Endodermal cell (in vitro differentiated cells): ENCODE measurements around the gene MARCHF3. TPM values are rescaled to one million over a fixed set of nuclear protein-coding genes. Genes with fewer than 3 reads are reported as not detected.

ENCODE experiments used
- DNase-seq: peaks from one replicate; pipeline ENCODE4 v3.0.0-alpha.2; 2017
- H3K27ac ChIP-seq: 2 replicates; pipeline ENCODE4 v1.5.1; 2013; ENCODE audit warnings: mild to moderate bottlenecking, low read depth, low read length, moderate library complexity
- H3K27me3 ChIP-seq: 2 replicates; pipeline ENCODE4 v1.6.1; 2013; ENCODE audit warnings: mild to moderate bottlenecking, low read length, moderate library complexity; ENCODE audit not compliant: insufficient read depth, control insufficient read depth, poor library complexity, severe bottlenecking
- H3K36me3 ChIP-seq: 2 replicates; pipeline ENCODE4 v1.7.0; 2013; ENCODE audit warnings: mild to moderate bottlenecking, low read length, moderate library complexity; ENCODE audit not compliant: control insufficient read depth, insufficient read depth
- H3K4me1 ChIP-seq: one replicate; pipeline ENCODE4 v1.7.0; 2013; ENCODE audit warnings: low read length; ENCODE audit not compliant: control insufficient read depth, insufficient read depth
- H3K4me3 ChIP-seq: 2 replicates; pipeline ENCODE4 v1.5.1; 2013; ENCODE audit warnings: mild to moderate bottlenecking, low read length, moderate library complexity
- H3K9ac ChIP-seq: 2 replicates; pipeline ENCODE4 v1.6.1; 2013; ENCODE audit warnings: mild to moderate bottlenecking, low read length, moderate library complexity; ENCODE audit not compliant: poor library complexity, severe bottlenecking; ENCODE audit errors: extremely low read depth
- H3K9me3 ChIP-seq: 2 replicates; pipeline ENCODE4 v1.6.1; 2013; ENCODE audit warnings: mild to moderate bottlenecking, low read length, moderate library complexity; ENCODE audit not compliant: control insufficient read depth
- H3K27ac Mint-ChIP-seq: 2 replicates; pipeline ENCODE4 v1.8.0; 2020; ENCODE audit warnings: mixed read lengths
- H3K27me3 Mint-ChIP-seq: 2 replicates; pipeline ENCODE4 v1.8.0; 2021; ENCODE audit warnings: mild to moderate bottlenecking, mixed read lengths; ENCODE audit not compliant: insufficient read depth
- H3K36me3 Mint-ChIP-seq: 2 replicates; pipeline ENCODE4 v1.8.0; 2020; ENCODE audit warnings: low read depth, mixed read lengths
- H3K4me1 Mint-ChIP-seq: 2 replicates; pipeline ENCODE4 v1.8.0; 2020; ENCODE audit warnings: mixed read lengths
- H3K4me3 Mint-ChIP-seq: 2 replicates; pipeline ENCODE4 v1.8.0; 2020; ENCODE audit warnings: mild to moderate bottlenecking, moderate library complexity, mixed read lengths
- H3K9me3 Mint-ChIP-seq: 2 replicates; pipeline ENCODE4 v1.8.0; 2020; ENCODE audit warnings: mild to moderate bottlenecking, mixed read lengths
- WGBS, 2 experiments: methylation state at CpG; one replicate each; pipeline versions ENCODE4 v1.1.5 to v1.1.7; 2013; ENCODE audit warnings: missing lambda C conversion rate in 2 of 2, mixed read lengths in 1 of 2; ENCODE audit not compliant: insufficient coverage in 1 of 2, insufficient read length in 1 of 2; 5-methylcytosine and 5-hydroxymethylcytosine counted together
- total RNA-seq, 2 donors: library from RNA; stranded (reverse); fragmentation: NEBNext Ultra II Directional in 1 of 2; extraction: Animal tissue kit (Norgen Biotek cat#: 25700) in 1 of 2; gene quantifications; 2 replicates in 1 of 2; 3 replicates in 1 of 2; pipeline ENCODE4 v1.2.1, GENCODE V29; 2021
- TF ChIP-seq, protein P1 (sequence below): fragments of 200-600 bp; sonication (generic); conservative IDR thresholded peaks from 2 replicates; pipeline ENCODE4 v1.5.0; 2021; ENCODE audit warnings: antibody characterized with exemption, mild to moderate bottlenecking

The MARCHF3 gene
- total RNA-seq, 2 donors from 2014 or later: 4.4 to 11.3 TPM

DNA sequence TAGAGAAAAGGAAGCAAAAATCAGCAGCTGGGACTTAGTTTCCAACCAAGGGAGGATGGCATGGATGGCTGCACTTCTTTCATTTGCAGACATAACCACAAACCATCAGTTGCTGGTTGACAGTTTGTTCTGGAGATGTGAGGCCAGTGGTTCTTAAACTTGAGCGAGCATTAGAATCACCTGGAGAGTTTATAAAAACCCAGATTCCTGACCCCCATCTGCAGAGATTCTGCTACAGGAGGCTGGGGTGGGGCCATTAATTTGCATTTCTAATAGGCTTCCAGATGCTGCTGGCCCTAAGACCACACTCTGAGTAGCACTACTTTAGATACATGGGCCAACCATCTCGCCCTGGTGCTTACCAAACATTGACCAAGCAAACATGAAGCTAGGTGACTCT lies 60.8 kb downstream of the MARCHF3 start:
- no peak for DNase-seq
- Histone ChIP-seq H3K4me3 (no peak overlapping the region), H3K27ac (no peak overlapping the region), H3K4me1 (no peaks in the 10 kb centered on the region), H3K9ac (no peak overlapping the region), H3K9me3 (no peaks in the 10 kb centered on the region), H3K27me3 (no peaks in the 10 kb centered on the region), H3K36me3 (peaks cover 23% of the 10 kb centered on the region)
- no peaks in the 10 kb centered on the region for H3K36me3 Mint-ChIP-seq
- WGBS, 2 experiments: 92% methylated on average over 2 of the region's 2 CpGs; no CpG with 5 or more reads in 1 of the 2 experiments
- TF ChIP-seq, protein P1, sequence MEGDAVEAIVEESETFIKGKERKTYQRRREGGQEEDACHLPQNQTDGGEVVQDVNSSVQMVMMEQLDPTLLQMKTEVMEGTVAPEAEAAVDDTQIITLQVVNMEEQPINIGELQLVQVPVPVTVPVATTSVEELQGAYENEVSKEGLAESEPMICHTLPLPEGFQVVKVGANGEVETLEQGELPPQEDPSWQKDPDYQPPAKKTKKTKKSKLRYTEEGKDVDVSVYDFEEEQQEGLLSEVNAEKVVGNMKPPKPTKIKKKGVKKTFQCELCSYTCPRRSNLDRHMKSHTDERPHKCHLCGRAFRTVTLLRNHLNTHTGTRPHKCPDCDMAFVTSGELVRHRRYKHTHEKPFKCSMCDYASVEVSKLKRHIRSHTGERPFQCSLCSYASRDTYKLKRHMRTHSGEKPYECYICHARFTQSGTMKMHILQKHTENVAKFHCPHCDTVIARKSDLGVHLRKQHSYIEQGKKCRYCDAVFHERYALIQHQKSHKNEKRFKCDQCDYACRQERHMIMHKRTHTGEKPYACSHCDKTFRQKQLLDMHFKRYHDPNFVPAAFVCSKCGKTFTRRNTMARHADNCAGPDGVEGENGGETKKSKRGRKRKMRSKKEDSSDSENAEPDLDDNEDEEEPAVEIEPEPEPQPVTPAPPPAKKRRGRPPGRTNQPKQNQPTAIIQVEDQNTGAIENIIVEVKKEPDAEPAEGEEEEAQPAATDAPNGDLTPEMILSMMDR: no peak
- H3K4me1 Mint-ChIP-seq: peaks cover 22% of the 10 kb centered on the region
- H3K27me3 Mint-ChIP-seq: no peaks in the 10 kb centered on the region
- no peaks in the 10 kb centered on the region for H3K9me3 Mint-ChIP-seq
- H3K4me3 Mint-ChIP-seq: no peak overlapping the region
- H3K27ac Mint-ChIP-seq: no peak overlapping the region

DNA sequence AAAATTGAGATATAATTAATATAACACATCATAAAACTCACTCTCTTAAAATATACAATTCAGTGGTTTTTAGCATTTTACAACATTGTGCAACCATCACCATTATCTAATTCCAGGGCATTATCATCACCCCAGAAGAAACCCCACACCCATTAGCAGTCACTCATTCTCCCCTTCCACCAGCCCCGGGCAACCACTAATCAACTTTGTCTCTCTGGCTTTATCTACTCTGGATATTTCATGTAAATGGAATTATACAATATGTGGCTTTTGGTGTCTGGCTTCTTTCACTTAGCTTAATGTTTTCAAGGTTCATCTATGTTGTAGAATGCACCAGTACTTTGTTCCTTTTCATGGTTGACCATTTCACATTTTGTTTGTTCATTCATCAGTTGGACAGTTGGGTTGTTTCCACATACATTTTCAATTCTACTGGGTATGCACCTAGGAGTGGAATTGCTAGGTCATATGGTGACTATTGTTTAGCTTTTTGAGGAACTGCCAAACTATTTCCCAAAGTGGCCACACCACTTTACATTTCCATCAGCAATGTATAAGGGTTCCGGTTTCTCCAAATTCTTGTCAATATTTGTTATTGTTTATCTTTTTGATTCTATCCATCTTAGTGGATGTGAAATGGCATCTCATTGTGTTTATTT lies 62.4 kb downstream of the MARCHF3 start:
- Histone ChIP-seq H3K27ac (no peak overlapping the region), H3K9me3 (no peaks in the 10 kb centered on the region), H3K36me3 (peaks cover 23% of the 10 kb centered on the region), H3K27me3 (no peaks in the 10 kb centered on the region), H3K4me1 (peaks cover 3% of the 10 kb centered on the region), H3K4me3 (no peak overlapping the region), H3K9ac (no peak overlapping the region)
- Mint-ChIP-seq H3K27me3 (no peaks in the 10 kb centered on the region), H3K4me1 (peaks cover 23% of the 10 kb centered on the region), H3K9me3 (no peaks in the 10 kb centered on the region), H3K27ac (no peak overlapping the region), H3K36me3 (no peaks in the 10 kb centered on the region), H3K4me3 (no peak overlapping the region)
- TF ChIP-seq, protein P1: no peak
- DNase-seq: no peak
- 92% methylated on average over 2 of the region's 2 CpGs; no CpG with 5 or more reads in 1 of the 2 experiments for WGBS, 2 experiments

DNA sequence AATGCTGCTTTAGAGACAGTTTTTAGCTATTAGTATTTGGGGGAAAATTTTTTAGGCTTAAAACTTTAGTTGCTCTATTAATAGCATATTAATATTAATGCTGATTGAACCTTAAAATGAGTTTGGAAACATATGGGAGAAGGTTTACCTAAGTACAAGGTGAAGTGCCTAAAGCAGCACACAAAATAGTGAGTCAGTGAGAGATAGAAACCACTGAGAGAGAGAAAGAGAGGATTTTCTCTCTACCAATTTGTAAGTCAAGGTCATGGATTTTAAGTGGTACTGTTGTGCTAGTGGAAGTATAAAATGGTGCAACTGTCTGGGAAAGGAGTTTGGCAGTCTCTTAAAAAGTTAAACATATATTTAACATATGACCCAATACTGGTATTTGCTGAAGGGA lies 64.9 kb downstream of the MARCHF3 start:
- H3K4me1 ChIP-seq: peaks cover 3% of the 10 kb centered on the region
- H3K4me3 ChIP-seq: no peak overlapping the region
- Mint-ChIP-seq H3K4me3 (no peak overlapping the region), H3K4me1 (peaks cover 16% of the 10 kb centered on the region), H3K36me3 (no peaks in the 10 kb centered on the region), H3K27ac (no peak overlapping the region), H3K27me3 (no peaks in the 10 kb centered on the region), H3K9me3 (no peaks in the 10 kb centered on the region)
- no peak overlapping the region for H3K9ac ChIP-seq
- no peaks in the 10 kb centered on the region for H3K27me3 ChIP-seq
- DNase-seq: no peak
- no peaks in the 10 kb centered on the region for H3K9me3 ChIP-seq
- peaks cover 19% of the 10 kb centered on the region for H3K36me3 ChIP-seq
- H3K27ac ChIP-seq: no peak overlapping the region
- TF ChIP-seq, protein P1: no peak
